NT2/D1 (cell line): ENCODE results near the gene INCENP.

ENCODE experiments used
- SUZ12 ChIP-seq: IDR thresholded peaks from 2 replicates; pipeline ENCODE4 v1.6.1; 2011; ENCODE audit not compliant: insufficient read length, insufficient read depth; ENCODE audit errors: extremely low read depth
- YY1 ChIP-seq: IDR thresholded peaks from 2 replicates; pipeline ENCODE4 v1.6.1; 2011; ENCODE audit not compliant: insufficient read length, insufficient read depth
- ZNF274 ChIP-seq: IDR thresholded peaks from 2 replicates; pipeline ENCODE4 v1.6.1; 2011; ENCODE audit warnings: mild to moderate bottlenecking, low read depth, low read length

DNA sequence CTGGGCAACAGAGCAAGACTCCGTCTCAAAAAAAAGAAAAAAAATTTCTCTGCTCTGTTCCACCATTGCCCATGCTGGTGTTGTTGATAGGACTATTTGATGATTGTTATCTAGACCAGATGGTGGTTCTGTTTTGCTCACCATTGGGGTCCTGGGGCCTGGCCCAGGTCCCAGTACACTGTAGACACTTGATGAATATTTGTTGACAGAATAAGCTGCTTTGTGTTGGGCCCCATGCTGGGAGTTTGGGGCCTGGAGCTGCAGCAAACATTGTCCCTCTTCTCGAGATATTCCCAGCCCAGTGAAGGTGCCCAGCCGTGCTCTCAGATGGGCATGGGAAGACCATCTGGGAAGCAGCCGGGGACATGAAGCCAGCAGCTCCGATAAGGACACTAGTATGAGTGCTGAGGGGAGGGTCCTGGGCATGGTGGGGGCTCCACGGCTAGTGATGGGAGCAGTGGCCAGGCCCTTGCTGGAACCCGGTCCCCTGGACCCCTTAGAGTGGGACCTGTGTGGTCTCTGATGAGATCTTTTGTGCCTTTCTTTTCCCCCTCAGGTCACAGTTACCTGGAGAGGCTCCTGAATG, 13.6 kb downstream of the INCENP start:
- TF ChIP-seq ZNF274 (no peak), YY1 (no peak), SUZ12 (no peak)
